OCI-LY3 (cell line): ENCODE measurements around the gene DDIAS.
"Not testable (repeated sequence)": the region's sequence is repeated elsewhere in the genome, so short reads cannot be mapped to it uniquely, and the experiment has no call there.

ENCODE experiments used
- CTCF ChIP-seq: fragments of 200-600, 300-600 bp; sonication (generic); IDR thresholded peaks from 2 replicates; pipeline ENCODE4 v1.5.1; 2014; ENCODE audit warnings: antibody characterized with exemption, low read length, low read depth
- EZH2phosphoT487 ChIP-seq: fragments of 200-600 bp; shearing (Covaris generic); IDR thresholded peaks from 2 replicates; pipeline ENCODE4 v1.6.1; 2018; ENCODE audit warnings: antibody characterized with exemption, mixed run types, low read depth

DNA sequence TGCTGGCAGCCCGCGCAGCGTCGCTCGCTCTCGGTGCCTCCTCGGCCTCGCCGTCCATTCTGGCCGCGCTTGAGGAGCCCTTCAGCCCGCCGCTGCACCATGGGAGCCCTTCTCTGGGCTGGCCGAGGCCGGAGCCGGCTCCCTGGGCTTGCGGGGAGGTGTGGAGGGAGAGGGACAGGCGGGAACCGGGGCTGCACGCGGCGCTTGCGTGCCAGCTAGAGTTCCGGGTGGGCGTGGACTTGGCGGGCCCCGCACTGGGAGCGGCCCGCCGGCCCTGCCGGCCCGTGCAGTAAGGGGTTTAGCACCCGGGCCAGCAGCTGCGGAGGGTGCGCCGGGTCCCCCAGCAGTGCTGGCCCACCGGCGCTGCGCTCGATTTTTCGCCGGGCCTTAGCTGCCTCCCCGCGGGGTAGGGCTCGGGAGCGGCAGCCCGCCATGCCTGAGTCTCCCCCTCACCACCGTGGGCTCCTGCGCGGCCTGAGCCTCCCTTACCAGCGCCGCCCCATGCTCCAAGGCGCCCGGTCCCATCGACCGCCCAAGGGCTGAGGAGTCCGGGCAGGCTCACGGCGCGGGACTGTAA is 69.1 kb downstream of the DDIAS start:
- TF ChIP-seq CTCF, EZH2phosphoT487: not testable (repeated sequence)
